PFSK-1 (cell line): ENCODE results near the gene NUTF2.

Experiments
- FOXP2 ChIP-seq: optimal IDR thresholded peaks from 2 replicates; pipeline ENCODE3; 2011; ENCODE audit warnings: borderline replicate concordance, control low read depth, inconsistent platforms; ENCODE audit not compliant: insufficient read depth; ENCODE audit errors: extremely low read length, extremely low read depth
- POLR2AphosphoS5 ChIP-seq: IDR thresholded peaks from 2 replicates; pipeline ENCODE4 v1.6.1; 2012; ENCODE audit warnings: low read depth, mild to moderate bottlenecking, control low read depth, low read length, moderate library complexity
- SIN3A ChIP-seq: IDR thresholded peaks from 2 replicates; pipeline ENCODE4 v1.6.1; 2012; ENCODE audit warnings: mild to moderate bottlenecking, low read length, moderate library complexity, borderline replicate concordance; ENCODE audit not compliant: insufficient read depth
- TAF1 ChIP-seq: IDR thresholded peaks from 2 replicates; pipeline ENCODE4 v1.6.1; 2012; ENCODE audit warnings: low read length, control low read depth, borderline replicate concordance; ENCODE audit not compliant: insufficient read depth
- TF ChIP-seq, protein P1 (sequence below), 2 experiments: IDR thresholded peaks; 2 replicates each; pipeline versions ENCODE4 v1.6.1 to v1.8.0; 2011 to 2012; ENCODE audit warnings: low read depth in 2 of 2, low read length in 2 of 2, control low read depth in 1 of 2, inconsistent platforms in 1 of 2, mild to moderate bottlenecking in 1 of 2, moderate library complexity in 1 of 2; ENCODE audit not compliant: insufficient read depth in 1 of 2

NUTF2 gene

DNA sequence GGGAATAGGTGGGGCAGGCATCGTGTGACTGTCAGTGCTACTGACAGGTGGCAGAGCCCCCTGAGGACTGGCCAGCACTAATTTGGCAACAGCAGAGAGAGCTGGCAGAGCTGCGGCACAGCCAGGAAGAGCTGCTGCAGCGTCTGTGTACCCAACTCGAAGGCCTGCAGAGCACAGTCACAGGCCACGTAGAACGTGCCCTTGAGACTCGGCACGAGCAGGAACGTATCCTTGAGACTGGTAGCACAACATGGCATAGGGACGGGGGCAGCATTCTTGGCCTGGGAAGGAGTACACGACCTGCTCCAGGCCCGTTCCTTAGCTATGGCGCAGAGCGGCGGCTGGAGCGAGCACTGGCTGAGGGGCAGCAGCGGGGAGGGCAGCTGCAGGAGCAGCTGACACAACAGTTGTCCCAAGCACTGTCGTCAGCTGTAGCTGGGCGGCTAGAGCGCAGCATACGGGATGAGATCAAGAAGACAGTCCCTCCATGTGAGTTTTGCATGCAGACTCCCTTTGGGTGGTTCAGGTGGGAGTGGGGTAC is 35.0 kb downstream of the NUTF2 start:
- TF ChIP-seq, protein P1, sequence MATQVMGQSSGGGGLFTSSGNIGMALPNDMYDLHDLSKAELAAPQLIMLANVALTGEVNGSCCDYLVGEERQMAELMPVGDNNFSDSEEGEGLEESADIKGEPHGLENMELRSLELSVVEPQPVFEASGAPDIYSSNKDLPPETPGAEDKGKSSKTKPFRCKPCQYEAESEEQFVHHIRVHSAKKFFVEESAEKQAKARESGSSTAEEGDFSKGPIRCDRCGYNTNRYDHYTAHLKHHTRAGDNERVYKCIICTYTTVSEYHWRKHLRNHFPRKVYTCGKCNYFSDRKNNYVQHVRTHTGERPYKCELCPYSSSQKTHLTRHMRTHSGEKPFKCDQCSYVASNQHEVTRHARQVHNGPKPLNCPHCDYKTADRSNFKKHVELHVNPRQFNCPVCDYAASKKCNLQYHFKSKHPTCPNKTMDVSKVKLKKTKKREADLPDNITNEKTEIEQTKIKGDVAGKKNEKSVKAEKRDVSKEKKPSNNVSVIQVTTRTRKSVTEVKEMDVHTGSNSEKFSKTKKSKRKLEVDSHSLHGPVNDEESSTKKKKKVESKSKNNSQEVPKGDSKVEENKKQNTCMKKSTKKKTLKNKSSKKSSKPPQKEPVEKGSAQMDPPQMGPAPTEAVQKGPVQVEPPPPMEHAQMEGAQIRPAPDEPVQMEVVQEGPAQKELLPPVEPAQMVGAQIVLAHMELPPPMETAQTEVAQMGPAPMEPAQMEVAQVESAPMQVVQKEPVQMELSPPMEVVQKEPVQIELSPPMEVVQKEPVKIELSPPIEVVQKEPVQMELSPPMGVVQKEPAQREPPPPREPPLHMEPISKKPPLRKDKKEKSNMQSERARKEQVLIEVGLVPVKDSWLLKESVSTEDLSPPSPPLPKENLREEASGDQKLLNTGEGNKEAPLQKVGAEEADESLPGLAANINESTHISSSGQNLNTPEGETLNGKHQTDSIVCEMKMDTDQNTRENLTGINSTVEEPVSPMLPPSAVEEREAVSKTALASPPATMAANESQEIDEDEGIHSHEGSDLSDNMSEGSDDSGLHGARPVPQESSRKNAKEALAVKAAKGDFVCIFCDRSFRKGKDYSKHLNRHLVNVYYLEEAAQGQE (IDR thresholded peaks at IDR 0.05; ENCODE audit: insufficient read depth in 1 of 2, low read depth in 2 of 2, low read length in 2 of 2): no peak
- TF ChIP-seq TAF1 (no peak), SIN3A (no peak), POLR2AphosphoS5 (no peak), FOXP2 (no peak)

DNA sequence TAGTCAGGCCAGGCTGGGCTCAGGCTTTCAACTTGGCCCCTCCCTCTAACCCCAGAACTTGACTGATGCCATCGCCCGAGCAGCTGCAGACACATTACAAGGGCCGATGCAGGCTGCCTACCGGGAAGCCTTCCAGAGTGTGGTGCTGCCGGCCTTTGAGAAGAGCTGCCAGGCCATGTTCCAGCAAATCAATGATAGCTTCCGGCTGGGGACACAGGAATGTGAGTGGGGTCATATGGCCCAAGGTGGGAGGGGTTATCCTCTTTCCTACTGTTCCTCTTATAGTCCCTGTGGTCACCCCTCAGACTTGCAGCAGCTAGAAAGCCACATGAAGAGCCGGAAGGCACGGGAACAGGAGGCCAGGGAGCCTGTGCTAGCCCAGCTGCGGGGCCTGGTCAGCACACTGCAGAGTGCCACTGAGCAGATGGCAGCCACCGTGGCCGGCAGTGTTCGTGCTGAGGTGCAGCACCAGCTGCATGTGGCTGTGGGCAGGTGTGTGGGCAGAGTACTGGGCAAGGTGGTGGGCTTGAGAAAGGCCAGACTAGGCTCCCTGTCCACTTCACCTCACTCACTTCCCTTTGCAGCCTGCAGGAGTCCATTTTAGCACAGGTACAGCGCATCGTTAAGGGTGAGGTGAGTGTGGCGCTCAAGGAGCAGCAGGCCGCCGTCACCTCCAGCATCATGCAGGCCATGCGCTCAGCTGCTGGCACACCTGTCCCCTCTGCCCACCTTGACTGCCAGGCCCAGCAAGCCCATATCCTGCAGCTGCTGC is 35.8 kb downstream of the NUTF2 start:
- TF ChIP-seq TAF1 (no peak), SIN3A (no peak)
- TF ChIP-seq, protein P1 (IDR thresholded peaks at IDR 0.05; ENCODE audit: insufficient read depth in 1 of 2, low read depth in 2 of 2, low read length in 2 of 2): no peak

DNA sequence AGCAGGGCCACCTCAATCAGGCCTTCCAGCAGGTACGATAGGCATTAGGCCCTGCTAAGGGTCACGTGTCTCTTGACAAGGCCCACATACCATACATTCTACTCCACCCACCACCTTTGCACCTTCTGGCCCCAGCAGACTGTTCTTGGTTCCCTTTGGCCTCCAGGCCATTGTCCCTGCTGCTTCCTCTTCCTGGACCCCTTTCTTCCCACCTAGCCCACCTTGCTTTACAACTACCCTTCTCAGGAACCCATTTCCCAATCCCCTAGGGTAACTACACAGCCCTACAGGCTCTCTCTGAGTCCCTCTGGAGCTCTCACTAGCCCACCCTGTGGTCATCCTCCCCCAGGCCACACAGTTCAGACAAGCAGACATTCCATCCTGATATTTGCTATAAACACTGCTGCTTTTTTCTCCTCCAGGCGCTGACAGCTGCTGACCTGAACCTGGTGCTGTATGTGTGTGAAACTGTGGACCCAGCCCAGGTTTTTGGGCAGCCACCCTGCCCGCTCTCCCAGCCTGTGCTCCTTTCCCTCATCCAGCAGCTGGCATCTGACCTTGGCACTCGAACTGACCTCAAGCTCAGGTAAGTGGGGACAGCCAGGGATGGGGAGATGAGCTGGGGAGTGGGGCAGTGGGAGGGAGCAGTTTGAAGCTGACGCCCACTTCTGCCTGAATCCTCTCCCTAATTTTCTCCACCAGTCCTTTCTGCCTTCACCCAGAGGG is 36.6 kb downstream of the NUTF2 start:
- TF ChIP-seq FOXP2: no peak
- no peak for TF ChIP-seq POLR2AphosphoS5
- TF ChIP-seq TAF1: no peak
- no peak for TF ChIP-seq SIN3A
- TF ChIP-seq, protein P1 (IDR thresholded peaks at IDR 0.05; ENCODE audit: insufficient read depth in 1 of 2, low read depth in 2 of 2, low read length in 2 of 2): no peak

DNA sequence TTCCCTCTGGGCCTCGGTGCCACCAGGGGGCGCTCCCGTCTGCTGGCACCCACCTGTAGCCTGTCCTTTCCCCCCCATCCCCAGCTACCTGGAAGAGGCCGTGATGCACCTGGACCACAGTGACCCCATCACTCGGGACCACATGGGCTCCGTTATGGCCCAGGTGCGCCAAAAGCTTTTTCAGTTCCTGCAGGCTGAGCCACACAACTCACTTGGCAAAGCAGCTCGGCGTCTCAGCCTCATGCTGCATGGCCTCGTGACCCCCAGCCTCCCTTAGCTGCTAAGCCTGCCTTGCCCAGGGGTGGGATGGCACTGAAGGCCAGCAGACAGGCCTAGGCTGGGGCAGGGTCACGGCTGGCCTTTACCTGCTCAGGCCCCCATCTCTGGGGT is 37.1 kb downstream of the NUTF2 start:
- TF ChIP-seq SIN3A (no peak), TAF1 (no peak), POLR2AphosphoS5 (no peak), FOXP2 (no peak)
- TF ChIP-seq, protein P1 (IDR thresholded peaks at IDR 0.05; ENCODE audit: insufficient read depth in 1 of 2, low read depth in 2 of 2, low read length in 2 of 2): no peak
